ENCODE measurements around the gene MYO9A.
"Not testable (repeated sequence)": the region's sequence is repeated elsewhere in the genome, so short reads cannot be mapped to it uniquely, and the experiment has no call there.

The MYO9A gene

GRCh38 chr15:71939981-71940588 lies 177.9 kb downstream of the MYO9A start:
- DNase-seq: no peak

- DNase-seq: no peak
Observed at GRCh38 chr15:71937650-71938311, 180.2 kb downstream of the MYO9A start.

DNA sequence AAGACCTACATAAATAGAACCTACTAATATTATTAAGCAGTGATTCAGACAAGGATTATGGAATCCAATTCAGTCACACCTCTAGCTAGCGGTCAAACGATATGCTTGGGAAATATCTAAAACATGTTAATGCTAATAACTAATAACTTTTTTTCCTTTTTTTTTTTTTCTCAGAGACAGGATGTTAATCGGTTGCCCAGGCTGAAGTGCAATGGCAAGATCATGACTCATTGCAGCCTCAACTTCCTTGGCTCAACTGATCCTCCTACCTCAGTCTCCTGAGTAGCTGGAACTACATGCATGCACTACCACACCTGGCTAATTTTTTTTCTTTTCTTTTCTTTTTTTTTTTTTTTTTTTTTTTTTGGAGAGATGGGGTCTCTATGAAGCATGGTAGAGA lies 183.5 kb downstream of the MYO9A start:
- DNase-seq: no peak

DNA sequence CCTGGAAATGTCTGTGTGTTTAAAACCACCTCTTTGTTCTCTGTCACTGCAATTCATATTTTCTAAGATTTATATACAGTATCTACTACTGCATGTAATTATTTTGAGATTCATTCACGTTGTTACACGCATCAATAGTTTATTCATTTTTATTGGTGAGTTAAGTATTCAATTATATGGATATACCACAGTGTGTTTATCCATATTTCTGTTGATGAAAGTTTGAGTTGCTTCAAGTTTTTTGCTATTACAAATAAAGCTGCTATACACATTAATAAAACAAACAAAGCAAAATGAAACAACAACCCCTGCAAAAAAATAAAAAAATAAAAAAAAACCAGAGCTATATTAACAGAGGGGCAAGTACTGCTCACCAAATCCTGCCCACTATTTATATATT lies 185.3 kb downstream of the MYO9A start:
- no peak for DNase-seq

DNA sequence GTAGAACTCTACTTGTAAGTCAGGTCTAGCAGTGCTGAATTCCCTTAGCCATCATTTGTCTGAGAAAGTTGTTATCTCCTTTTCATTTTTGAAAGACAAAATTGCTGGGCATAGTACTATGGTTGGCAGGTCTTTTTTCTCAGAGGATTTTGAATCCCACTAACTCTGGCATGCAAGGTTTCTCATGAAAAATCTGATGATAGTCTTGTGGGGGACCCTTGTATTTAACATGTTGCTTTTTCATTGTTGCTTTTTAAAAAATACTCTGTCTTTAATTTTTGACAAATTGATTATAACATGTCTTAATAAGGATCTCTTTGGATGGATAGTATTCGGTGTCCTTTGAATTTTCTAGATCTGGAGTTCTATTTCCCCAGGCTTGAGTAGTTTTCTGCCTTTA lies 186.7 kb downstream of the MYO9A start:
- DNase-seq: no peak

- no peak for DNase-seq
Observed at GRCh38 chr15:71925145-71925544, 192.8 kb downstream of the MYO9A start.

- no peak for DNase-seq
Observed at GRCh38 chr15:71921191-71921590, 196.8 kb downstream of the MYO9A start.

DNA sequence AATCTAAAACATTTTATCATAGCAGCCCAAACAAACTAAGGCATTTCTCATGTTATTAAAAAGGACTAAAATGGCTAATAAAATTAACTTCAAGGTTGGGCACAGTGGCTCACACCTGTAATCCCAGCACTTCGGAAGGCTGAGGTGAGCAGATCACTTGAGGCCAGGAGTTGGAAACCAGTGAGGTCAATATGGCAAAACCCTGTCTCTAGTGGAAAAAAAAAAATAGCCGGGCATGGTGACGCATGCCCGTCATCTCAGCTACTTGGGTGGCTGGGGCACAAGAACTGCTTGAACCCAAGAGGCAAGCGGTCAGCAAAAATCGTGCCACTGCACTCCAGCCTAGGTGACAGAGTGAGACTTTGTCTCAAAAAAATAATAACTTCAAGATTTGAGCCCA lies 197.4 kb downstream of the MYO9A start:
- no peak for DNase-seq

DNA sequence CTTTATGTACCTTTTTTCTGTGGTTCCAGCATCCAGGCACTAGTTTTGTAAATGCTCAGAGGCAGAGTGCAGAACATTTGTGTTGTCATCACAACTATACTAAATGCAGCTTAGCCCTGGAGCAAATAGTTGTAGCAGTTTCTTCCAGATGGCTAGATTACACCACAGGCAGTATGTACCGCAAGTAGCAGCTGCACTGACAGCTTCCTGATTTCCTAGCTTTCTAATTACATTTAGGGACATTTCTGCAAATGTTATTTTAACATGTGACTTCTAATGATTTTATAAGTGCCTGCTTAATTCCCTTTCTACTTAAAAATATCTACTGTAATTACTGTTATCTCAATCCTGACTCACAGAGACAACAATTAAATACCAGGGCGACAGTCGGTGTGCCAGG lies 201.1 kb downstream of the MYO9A start:
- DNase-seq: no peak

DNA sequence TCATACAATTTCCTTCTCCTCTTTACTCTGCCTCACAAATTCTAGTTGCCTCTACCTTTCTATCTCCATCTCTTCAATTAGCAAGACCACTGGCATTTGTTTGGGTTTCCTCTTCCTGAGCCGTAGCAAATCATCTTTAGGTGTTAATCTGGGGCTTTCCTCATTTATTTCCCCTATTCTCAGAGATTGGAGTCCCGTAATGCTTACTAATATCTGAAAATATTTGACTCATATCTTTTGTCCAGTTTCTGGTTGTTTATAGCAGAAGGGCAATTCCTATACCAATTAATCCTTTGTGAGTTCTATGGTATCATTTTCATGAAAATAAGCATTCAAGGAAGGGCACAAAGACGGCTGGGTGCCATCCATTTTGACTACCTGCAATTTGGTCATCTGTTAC lies 203.9 kb downstream of the MYO9A start:
- no peak for DNase-seq

DNA sequence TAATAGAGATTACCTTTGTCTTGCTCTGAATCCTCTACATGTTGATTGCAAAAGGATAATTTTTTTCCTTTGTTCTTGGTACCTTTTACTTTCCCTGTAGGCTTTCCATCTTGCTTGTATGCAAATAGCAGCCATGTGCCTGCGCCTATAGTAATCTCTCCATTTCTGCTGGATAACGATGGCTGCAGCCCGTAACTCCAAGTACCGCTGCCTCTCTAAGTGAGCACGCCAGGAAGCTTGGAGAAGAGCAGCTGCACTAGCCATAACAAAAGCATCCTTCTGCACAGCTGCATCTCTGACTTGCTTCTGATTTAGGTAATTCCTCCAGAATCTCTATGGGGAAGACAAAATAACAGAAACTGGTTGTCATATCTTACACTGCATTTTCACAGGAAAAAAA lies 218.3 kb downstream of the MYO9A start:
- DNase-seq: no peak

DNA sequence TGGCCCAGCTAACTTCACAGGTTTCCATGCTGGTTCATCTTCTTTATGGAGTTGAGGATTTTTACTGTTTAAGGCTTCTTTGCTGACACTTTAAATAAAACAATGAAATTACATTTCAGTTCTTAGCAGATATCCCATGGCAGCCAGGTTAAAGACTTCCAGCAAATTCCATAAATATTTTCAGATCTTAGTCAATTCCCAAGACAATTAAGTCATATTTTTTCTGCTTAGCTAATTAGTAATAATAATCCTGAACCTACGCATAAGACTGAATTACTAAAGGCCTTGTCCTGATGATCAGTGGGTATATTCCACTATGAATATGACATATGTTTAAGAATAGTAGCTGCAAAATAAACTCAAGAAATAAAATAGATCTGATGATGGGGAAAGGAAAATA lies 224.3 kb downstream of the MYO9A start:
- DNase-seq: no peak

DNA sequence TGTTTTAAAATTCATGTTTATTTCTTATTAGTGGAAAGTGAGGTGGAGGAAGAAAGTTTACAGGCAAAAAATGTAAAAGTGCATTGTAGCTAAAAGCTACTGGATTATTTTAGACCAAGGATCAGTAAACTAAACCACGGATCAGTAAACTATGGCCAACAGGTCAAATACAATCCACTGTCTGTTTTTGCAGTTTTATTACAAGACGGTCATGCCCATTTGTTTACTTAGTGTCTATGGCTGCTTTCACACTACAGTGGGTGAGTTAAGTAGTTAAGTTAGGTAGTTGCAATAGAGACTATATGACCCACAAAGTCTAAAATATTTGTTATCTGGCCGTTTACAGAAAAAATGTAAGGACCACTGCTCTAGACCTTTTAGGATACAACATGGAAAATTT lies 225.6 kb downstream of the MYO9A start:
- DNase-seq: no peak

GRCh38 chr15:71891026-71891425 lies 226.9 kb downstream of the MYO9A start:
- no peak for DNase-seq

DNA sequence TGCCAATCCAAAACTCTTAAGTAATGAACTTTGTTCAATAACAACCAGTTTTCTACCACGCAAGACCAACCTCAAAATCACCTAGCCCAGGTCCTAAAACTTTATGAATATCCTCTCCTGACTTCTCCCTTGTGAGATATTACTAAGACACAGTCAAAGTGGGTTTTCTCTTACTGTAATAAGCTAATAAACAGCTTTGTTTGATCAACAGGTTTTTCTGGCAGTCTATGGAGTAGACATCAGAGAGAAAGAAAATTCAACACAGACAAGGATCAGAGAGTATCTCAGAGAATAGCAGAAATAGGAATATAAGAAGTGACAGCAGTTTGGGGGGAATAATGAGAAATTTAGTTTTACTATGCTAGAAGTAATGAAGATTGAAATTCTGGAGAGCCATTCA lies 228.0 kb downstream of the MYO9A start:
- DNase-seq: no peak

GRCh38 chr15:71889385-71889784 lies 228.6 kb downstream of the MYO9A start:
- DNase-seq: no peak

DNA sequence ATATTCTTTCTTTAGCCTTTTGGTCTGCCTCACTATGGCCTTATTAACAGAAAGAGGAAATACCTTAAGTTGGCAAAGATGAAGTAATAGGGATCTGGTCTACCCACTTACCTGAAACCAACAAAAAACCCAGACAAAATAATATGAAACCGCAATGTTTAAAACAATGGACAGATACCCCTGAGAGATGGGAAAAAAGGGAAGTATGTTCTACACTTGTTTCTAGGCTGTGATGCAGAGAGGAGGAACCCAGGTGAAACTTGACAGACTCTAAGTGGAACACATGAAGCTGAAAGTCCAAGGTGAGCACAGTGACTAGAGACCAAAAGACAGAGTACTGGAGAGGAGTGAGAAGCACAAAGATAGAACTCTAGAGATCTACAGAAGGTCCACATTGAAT lies 229.2 kb downstream of the MYO9A start:
- DNase-seq: no peak

DNA sequence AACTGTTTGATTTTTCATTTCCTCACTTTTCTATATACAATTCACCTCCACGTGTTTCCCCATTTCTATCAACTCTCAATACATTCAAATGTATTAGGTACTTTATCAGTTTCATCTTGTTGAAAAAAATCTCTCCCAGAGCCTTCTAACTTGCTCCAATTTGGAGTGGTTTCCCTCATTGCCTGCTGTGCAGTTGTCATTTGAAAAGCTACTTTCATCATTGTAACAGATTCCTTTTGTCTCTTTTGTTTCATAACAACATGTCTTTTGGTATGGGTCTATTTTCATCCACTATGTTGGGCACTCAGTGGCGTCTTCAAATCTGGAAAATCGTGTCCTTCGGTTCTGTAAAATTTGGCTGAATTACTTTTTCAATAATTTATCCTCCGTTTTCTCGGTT lies 232.6 kb downstream of the MYO9A start:
- no peak for DNase-seq

- no peak for DNase-seq
Observed at GRCh38 chr15:71883447-71883846, 234.5 kb downstream of the MYO9A start.

- DNase-seq: no peak
Observed at GRCh38 chr15:71880276-71880675, 237.7 kb downstream of the MYO9A start.

DNA sequence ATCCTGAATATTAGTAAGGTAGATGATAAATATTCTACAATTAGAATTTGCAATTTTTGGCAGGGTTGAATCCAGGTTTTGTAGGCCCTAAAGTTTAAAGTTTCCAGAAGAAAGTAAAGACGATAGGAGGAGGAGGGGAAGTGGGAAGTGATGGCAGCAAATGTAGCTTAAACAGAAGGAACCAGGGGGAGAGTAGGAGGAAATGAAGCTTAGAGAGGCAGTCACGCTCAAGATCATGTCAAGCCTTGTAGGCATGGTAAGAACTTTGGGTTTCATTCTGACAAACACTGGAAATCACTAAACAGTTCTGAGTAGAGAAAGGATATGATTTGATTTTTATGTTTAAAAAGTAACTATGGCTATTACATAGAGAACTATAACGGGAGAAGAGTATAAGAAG lies 243.7 kb downstream of the MYO9A start:
- DNase-seq: no peak

DNA sequence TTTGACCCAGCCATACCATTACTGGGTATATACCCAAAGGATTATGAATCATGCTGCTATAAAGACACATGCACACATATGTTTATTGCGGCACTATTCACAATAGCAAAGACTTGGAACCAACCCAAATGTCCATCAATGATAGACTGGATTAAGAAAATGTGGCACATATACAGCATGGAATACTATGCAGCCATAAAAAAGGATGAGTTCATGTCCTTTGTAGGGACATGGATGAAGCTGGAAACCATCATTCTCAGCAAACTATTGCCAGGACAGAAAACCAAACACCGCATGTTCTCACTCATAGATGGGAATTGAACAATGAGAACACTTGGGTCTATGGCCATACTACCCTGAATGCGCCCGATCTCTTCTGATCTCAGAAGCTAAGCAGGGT lies 259.7 kb downstream of the MYO9A start:
- not testable (repeated sequence) for DNase-seq

DNA sequence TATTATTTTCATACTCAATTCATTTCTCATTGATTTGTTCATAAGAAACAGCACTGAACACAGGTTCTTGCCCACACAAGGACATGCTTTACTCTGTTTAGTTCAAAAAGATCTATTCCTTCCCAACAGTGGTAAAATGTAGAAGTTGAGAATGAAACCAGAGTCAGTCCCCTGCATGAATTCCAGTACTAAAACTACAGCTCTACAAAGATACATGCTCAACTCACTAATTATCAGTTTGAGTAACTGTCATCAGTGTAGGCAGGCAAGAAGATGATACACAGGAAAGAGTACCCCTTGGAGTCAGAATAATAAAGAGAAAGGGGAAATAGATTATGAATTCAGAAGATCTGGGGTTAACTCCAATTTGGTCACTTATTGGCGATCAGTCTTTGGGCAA lies 264.4 kb downstream of the MYO9A start:
- DNase-seq: no peak

GRCh38 chr15:71844916-71845315 lies 273.0 kb downstream of the MYO9A start:
- no peak for DNase-seq

- no peak for DNase-seq
Observed at GRCh38 chr15:71841563-71841962, 276.4 kb downstream of the MYO9A start.
